Fibroblast of lung (primary cell): ENCODE data around the gene GAS7. TPM values are rescaled to one million over a fixed set of nuclear protein-coding genes. Genes with fewer than 3 reads are reported as not detected.

ENCODE experiments used
- DNase-seq, 2 donors: peaks; one replicate each; pipeline versions ENCODE4 v3.0.0 to v3.0.0-alpha.2; 2010; ENCODE audit warnings: low read depth in 2 of 2
- H2AFZ ChIP-seq: 2 replicates; pipeline ENCODE4 v1.5.1; 2012; ENCODE audit warnings: low read length, control low read depth, inconsistent platforms
- H3K27ac ChIP-seq: 2 replicates; pipeline ENCODE4 v1.5.1; 2011; ENCODE audit warnings: low read length, control low read depth; ENCODE audit not compliant: insufficient read depth
- H3K27me3 ChIP-seq: 2 replicates; pipeline ENCODE4 v1.5.1; 2011; ENCODE audit warnings: mild to moderate bottlenecking, low read length; ENCODE audit not compliant: control insufficient read depth, insufficient read depth
- H3K36me3 ChIP-seq: 2 replicates; pipeline ENCODE4 v1.5.1; 2011; ENCODE audit warnings: low read length; ENCODE audit not compliant: control insufficient read depth, insufficient read depth
- H3K4me1 ChIP-seq: 2 replicates; pipeline ENCODE4 v1.5.1; 2011; ENCODE audit warnings: low read length; ENCODE audit not compliant: control insufficient read depth, insufficient read depth; ENCODE audit errors: extremely low read depth
- H3K4me2 ChIP-seq: 2 replicates; pipeline ENCODE4 v1.5.1; 2011; ENCODE audit warnings: low read length, control low read depth; ENCODE audit not compliant: insufficient read depth; ENCODE audit errors: extremely low read depth
- H3K4me3 ChIP-seq, 4 experiments: fragments of 200-600 bp in 1 of 4; sonication (generic) in 1 of 4; replicated peaks in 1 of 4; 2 replicates each; pipeline ENCODE4 v1.5.1; 2011 to 2016; ENCODE audit warnings: low read length in 4 of 4, low read depth in 3 of 4, mild to moderate bottlenecking in 3 of 4, control low read depth in 2 of 4, inconsistent platforms in 1 of 4, mixed read lengths in 1 of 4; ENCODE audit not compliant: insufficient read depth in 1 of 4; ENCODE audit errors: control extremely low read depth in 1 of 4
- H3K79me2 ChIP-seq: 2 replicates; pipeline ENCODE4 v1.5.1; 2012; ENCODE audit warnings: mild to moderate bottlenecking, low read length, inconsistent platforms; ENCODE audit not compliant: control insufficient read depth, insufficient read depth
- H3K9ac ChIP-seq: 2 replicates; pipeline ENCODE4 v1.5.1; 2011; ENCODE audit warnings: mild to moderate bottlenecking, low read length, control low read depth; ENCODE audit not compliant: insufficient read depth
- H3K9me3 ChIP-seq: 2 replicates; pipeline ENCODE4 v1.5.1; 2012; ENCODE audit warnings: low read depth, low read length; ENCODE audit not compliant: control insufficient read depth, insufficient read depth
- H4K20me1 ChIP-seq: 2 replicates; pipeline ENCODE4 v1.5.1; 2011; ENCODE audit warnings: low read length; ENCODE audit not compliant: control insufficient read depth, insufficient read depth; ENCODE audit errors: extremely low read depth
- EZH2 ChIP-seq: IDR thresholded peaks from 2 replicates; pipeline ENCODE4 v1.5.1; 2012; ENCODE audit warnings: low read length, control low read depth, mild to moderate bottlenecking; ENCODE audit errors: missing control alignments
- polyA plus RNA-seq, 2 donors: library from polyadenylated mRNA; depleted of rRNA in 1 of 2; stranded (reverse) in 1 of 2; unstranded in 1 of 2; fragments of >200 nt; gene quantifications; 2 replicates each; pipeline ENCODE4 v1.2.1, GENCODE V29; 2011 to 2012; ENCODE audit warnings: missing spikeins in 1 of 2
- total RNA-seq: library from RNA; depleted of rRNA; stranded (reverse); fragments of >200 nt; gene quantifications from 2 replicates; pipeline ENCODE4 v1.2.1, GENCODE V29; 2014
- TF ChIP-seq, protein P1 (sequence below), 2 donors: IDR thresholded peaks in 1 of 2; conservative IDR thresholded peaks in 1 of 2; 1 replicate in 1 of 2; 2 replicates in 1 of 2; pipeline ENCODE4 v1.5.1; 2011 to 2012; ENCODE audit warnings: low read length in 2 of 2, control low read depth in 1 of 2, inconsistent platforms in 1 of 2, low read depth in 1 of 2, mild to moderate bottlenecking in 1 of 2

Gene GAS7
- total and polyA plus RNA-seq, 2 donors (not counting 1 experiment from before 2014, with no cell fraction given), result 0.58 to 2.6 TPM

DNA sequence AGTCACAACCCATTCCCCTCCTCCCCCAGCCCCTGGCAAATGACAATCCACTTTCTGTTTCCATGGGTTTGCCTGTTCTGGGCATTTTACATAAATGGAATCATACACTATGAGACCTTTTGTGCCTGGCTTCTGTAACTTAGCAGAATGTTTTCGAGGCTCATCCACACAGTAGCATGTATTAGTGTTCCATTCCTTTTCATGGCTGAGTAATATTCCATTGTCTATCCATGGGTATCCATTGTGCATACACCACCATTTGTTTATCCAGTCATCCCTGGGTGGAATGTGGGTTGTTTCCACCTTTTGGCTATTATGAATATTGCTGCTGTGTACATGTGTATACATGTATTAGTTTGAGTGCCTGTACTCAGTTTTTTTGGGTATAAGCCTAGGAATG is 259.6 kb downstream of the GAS7 start:
- Histone ChIP-seq H3K27ac (no peak overlapping the region), H3K27me3 (no peaks in the 10 kb centered on the region), H3K4me1 (no peaks in the 10 kb centered on the region), H3K79me2 (no peaks in the 10 kb centered on the region), H3K36me3 (no peaks in the 10 kb centered on the region), H3K4me3 (no peak overlapping the region), H3K4me2 (no peak overlapping the region), H3K9ac (no peak overlapping the region), H4K20me1 (no peaks in the 10 kb centered on the region), H3K9me3 (no peaks in the 10 kb centered on the region), H2AFZ (no peak overlapping the region)
- no peak for DNase-seq
- TF ChIP-seq, protein P1, sequence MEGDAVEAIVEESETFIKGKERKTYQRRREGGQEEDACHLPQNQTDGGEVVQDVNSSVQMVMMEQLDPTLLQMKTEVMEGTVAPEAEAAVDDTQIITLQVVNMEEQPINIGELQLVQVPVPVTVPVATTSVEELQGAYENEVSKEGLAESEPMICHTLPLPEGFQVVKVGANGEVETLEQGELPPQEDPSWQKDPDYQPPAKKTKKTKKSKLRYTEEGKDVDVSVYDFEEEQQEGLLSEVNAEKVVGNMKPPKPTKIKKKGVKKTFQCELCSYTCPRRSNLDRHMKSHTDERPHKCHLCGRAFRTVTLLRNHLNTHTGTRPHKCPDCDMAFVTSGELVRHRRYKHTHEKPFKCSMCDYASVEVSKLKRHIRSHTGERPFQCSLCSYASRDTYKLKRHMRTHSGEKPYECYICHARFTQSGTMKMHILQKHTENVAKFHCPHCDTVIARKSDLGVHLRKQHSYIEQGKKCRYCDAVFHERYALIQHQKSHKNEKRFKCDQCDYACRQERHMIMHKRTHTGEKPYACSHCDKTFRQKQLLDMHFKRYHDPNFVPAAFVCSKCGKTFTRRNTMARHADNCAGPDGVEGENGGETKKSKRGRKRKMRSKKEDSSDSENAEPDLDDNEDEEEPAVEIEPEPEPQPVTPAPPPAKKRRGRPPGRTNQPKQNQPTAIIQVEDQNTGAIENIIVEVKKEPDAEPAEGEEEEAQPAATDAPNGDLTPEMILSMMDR (conservative IDR thresholded peaks at IDR 0.05 in 1 of 2, IDR thresholded peaks at IDR 0.05 in 1 of 2; ENCODE audit: low read depth in 1 of 2, low read length in 2 of 2), result no peak

DNA sequence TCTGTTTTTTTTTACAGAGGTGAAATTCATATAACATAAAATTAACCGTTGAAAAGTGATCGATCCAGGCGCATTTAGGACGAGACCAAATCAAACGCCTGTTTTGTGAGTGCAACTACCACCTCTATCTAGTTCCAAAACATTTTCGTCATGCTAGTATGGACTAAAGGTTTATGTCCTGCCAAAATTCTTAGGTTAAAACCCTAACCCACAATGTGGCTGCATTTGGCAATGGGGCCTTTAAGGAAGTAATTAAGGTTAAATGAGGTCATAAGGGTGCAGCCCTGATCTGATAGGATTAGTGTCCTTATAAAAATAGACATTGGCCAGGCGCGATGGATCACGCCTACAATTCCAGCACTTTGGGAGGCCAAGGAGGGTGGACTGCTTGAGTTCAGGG is 260.5 kb downstream of the GAS7 start:
- TF ChIP-seq, protein P1 (conservative IDR thresholded peaks at IDR 0.05 in 1 of 2, IDR thresholded peaks at IDR 0.05 in 1 of 2; ENCODE audit: low read depth in 1 of 2, low read length in 2 of 2), result no peak
- TF ChIP-seq EZH2, result no peak
- peak in 1 of 2 donors; percentile 21 for DNase-seq
- Histone ChIP-seq H3K4me3 (no peak overlapping the region), H3K79me2 (no peaks in the 10 kb centered on the region), H3K27me3 (no peaks in the 10 kb centered on the region), H3K4me1 (no peaks in the 10 kb centered on the region), H3K4me2 (no peak overlapping the region), H3K27ac (no peak overlapping the region), H3K9me3 (no peaks in the 10 kb centered on the region), H3K36me3 (no peaks in the 10 kb centered on the region), H3K9ac (no peak overlapping the region), H4K20me1 (no peaks in the 10 kb centered on the region), H2AFZ (no peak overlapping the region)

DNA sequence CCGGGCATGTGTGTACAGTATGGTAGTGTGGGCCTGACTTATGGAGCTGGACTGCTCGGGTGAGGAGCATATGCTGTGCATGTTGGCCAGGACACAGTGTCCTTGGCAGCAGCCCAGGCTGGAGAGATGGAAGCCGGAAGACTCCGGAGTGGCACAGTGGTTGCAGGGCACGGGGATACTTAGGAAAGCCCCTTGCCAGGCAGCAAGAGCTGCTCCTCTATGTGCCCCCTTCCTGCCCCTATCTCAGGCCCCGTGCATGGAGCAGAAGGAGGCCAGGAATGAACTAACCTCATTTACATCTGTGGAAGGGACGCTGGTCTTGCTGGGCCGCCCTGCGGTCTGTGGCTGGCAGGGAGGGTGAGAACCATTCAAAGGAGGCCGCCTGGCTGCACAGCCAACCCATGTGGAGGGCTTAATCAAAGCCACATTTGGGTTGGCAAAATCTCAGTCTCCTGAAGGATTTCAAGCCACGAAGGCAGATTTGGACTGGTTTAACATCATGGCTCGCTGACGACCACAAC is 261.1 kb downstream of the GAS7 start:
- H2AFZ ChIP-seq, result no peak overlapping the region

More for the DNA sequence above, 261.1 kb downstream of the GAS7 start:
- no peaks in the 10 kb centered on the region for H3K4me1 ChIP-seq
- DNase-seq, result peak; percentile 45 to 83
- no peaks in the 10 kb centered on the region for H3K9me3 ChIP-seq
- no peak overlapping the region for H3K9ac ChIP-seq
- H3K36me3 ChIP-seq, result no peaks in the 10 kb centered on the region
- TF ChIP-seq EZH2, result no peak
- TF ChIP-seq, protein P1 (conservative IDR thresholded peaks at IDR 0.05 in 1 of 2, IDR thresholded peaks at IDR 0.05 in 1 of 2; ENCODE audit: low read depth in 1 of 2, low read length in 2 of 2), result no peak
- H3K4me3 ChIP-seq, result no peak overlapping the region
- H4K20me1 ChIP-seq, result no peaks in the 10 kb centered on the region
- H3K27ac ChIP-seq, result no peak overlapping the region
- no peaks in the 10 kb centered on the region for H3K27me3 ChIP-seq
- H3K4me2 ChIP-seq, result no peak overlapping the region
- H3K79me2 ChIP-seq, result no peaks in the 10 kb centered on the region
